SK-N-MC (cell line): ENCODE measurements around the gene NCKAP5.
"Not testable (repeated sequence)": the region's sequence is repeated elsewhere in the genome, so short reads cannot be mapped to it uniquely, and the experiment has no call there.

Experiments used
- DNase-seq: peaks from one replicate; pipeline ENCODE4 v3.0.0-alpha.2; 2011; ENCODE audit warnings: low read depth, low spot score
- H3K27ac ChIP-seq: fragments of 200-600 bp; sonication (generic); 2 replicates; pipeline ENCODE4 v1.5.1; 2016; ENCODE audit warnings: mixed run types
- H3K36me3 ChIP-seq: fragments of 200-600 bp; sonication (generic); 2 replicates; pipeline ENCODE4 v1.6.1; 2017; ENCODE audit warnings: antibody characterized with exemption, low read length, mixed read lengths; ENCODE audit not compliant: insufficient read depth
- H3K4me3 ChIP-seq: fragments of 200-600 bp; sonication (generic); 2 replicates; pipeline ENCODE4 v1.5.1; 2016
- H3K9ac ChIP-seq: fragments of 200-600 bp; sonication (generic); 2 replicates; pipeline ENCODE4 v1.8.0; 2017; ENCODE audit warnings: mixed run types, mixed read lengths; ENCODE audit not compliant: insufficient read length
- H3K9me3 ChIP-seq: fragments of 200-600 bp; sonication (generic); 2 replicates; pipeline ENCODE4 v1.6.1; 2017; ENCODE audit warnings: low read depth, mild to moderate bottlenecking, antibody characterized with exemption, low read length, moderate library complexity, mixed read lengths
- EZH2 ChIP-seq: fragments of 200-600 bp; sonication (generic); IDR thresholded peaks from one replicate; pipeline ENCODE4 v1.6.1; 2017; ENCODE audit warnings: antibody characterized with exemption
- FOXP2 ChIP-seq: optimal IDR thresholded peaks from 2 replicates; pipeline ENCODE3; 2011; ENCODE audit warnings: mild to moderate bottlenecking, moderate library complexity; ENCODE audit not compliant: insufficient read depth; ENCODE audit errors: extremely low read length, control extremely low read depth
- POLR2AphosphoS5 ChIP-seq: IDR thresholded peaks from 2 replicates; pipeline ENCODE4 v1.6.1; 2012; ENCODE audit warnings: mild to moderate bottlenecking, low read depth, low read length, borderline replicate concordance

Gene NCKAP5

GRCh38 chr2:133229974-133230373, 338.3 kb downstream of the NCKAP5 start:
- H3K4me3 ChIP-seq = no peak overlapping the region
- no peak for TF ChIP-seq FOXP2
- TF ChIP-seq EZH2 = no peak
- no peak for TF ChIP-seq POLR2AphosphoS5
- no peak for DNase-seq
- H3K27ac ChIP-seq = no peak overlapping the region
- H3K9me3 ChIP-seq = no peaks in the 10 kb centered on the region
- H3K9ac ChIP-seq = no peak overlapping the region
- H3K36me3 ChIP-seq = no peaks in the 10 kb centered on the region

GRCh38 chr2:133223226-133223625, 345.0 kb downstream of the NCKAP5 start:
- DNase-seq = no peak
- H3K4me3 ChIP-seq = no peak overlapping the region
- no peak for TF ChIP-seq POLR2AphosphoS5
- TF ChIP-seq EZH2 = no peak
- no peak for TF ChIP-seq FOXP2
- no peak overlapping the region for H3K27ac ChIP-seq
- no peaks in the 10 kb centered on the region for H3K9me3 ChIP-seq
- H3K9ac ChIP-seq = no peak overlapping the region
- no peaks in the 10 kb centered on the region for H3K36me3 ChIP-seq

- Histone ChIP-seq H3K4me3 (no peak overlapping the region), H3K27ac (no peak overlapping the region), H3K36me3 (no peaks in the 10 kb centered on the region), H3K9me3 (no peaks in the 10 kb centered on the region), H3K9ac (no peak overlapping the region)
- DNase-seq = no peak
- TF ChIP-seq FOXP2 (no peak), POLR2AphosphoS5 (no peak), EZH2 (no peak)
Observed at GRCh38 chr2:133221398-133221797, 346.9 kb downstream of the NCKAP5 start.

- Histone ChIP-seq H3K27ac (no peak overlapping the region), H3K9ac (no peak overlapping the region), H3K9me3 (no peaks in the 10 kb centered on the region), H3K36me3 (0 out of 2 replicates have a peak, but pooled peaks cover 3% of the 10 kb centered on the region), H3K4me3 (no peak overlapping the region)
- TF ChIP-seq EZH2 (no peak), POLR2AphosphoS5 (no peak), FOXP2 (no peak)
- no peak for DNase-seq
Observed at GRCh38 chr2:133218204-133218603, 350.1 kb downstream of the NCKAP5 start.

GRCh38 chr2:133215477-133215876, 352.8 kb downstream of the NCKAP5 start:
- no peak overlapping the region for H3K4me3 ChIP-seq
- H3K9ac ChIP-seq = no peak overlapping the region
- TF ChIP-seq POLR2AphosphoS5 (no peak), EZH2 (no peak), FOXP2 (no peak)
- H3K36me3 ChIP-seq = 0 out of 2 replicates have a peak, but pooled peaks cover 3% of the 10 kb centered on the region
- H3K9me3 ChIP-seq = no peaks in the 10 kb centered on the region
- no peak for DNase-seq
- H3K27ac ChIP-seq = no peak overlapping the region

- TF ChIP-seq EZH2 (no peak), FOXP2 (no peak), POLR2AphosphoS5 (no peak)
- Histone ChIP-seq H3K4me3 (no peak overlapping the region), H3K36me3 (0 out of 2 replicates have a peak, but pooled peaks cover 3% of the 10 kb centered on the region), H3K9ac (no peak overlapping the region), H3K27ac (no peak overlapping the region), H3K9me3 (no peaks in the 10 kb centered on the region)
- no peak for DNase-seq
Observed at GRCh38 chr2:133213651-133214050, 354.6 kb downstream of the NCKAP5 start.

- TF ChIP-seq EZH2 (no peak), POLR2AphosphoS5 (no peak), FOXP2 (no peak)
- no peak overlapping the region for H3K4me3 ChIP-seq
- no peaks in the 10 kb centered on the region for H3K9me3 ChIP-seq
- H3K27ac ChIP-seq = peak overlapping the region; percentile 57
- no peak overlapping the region for H3K9ac ChIP-seq
- H3K36me3 ChIP-seq = peaks cover 24% of the 10 kb centered on the region
- no peak for DNase-seq
Observed at GRCh38 chr2:133209325-133209724, 358.9 kb downstream of the NCKAP5 start.

GRCh38 chr2:133206666-133207065, 361.6 kb downstream of the NCKAP5 start:
- H3K36me3 ChIP-seq = peaks cover 21% of the 10 kb centered on the region
- not testable (repeated sequence) for H3K9me3 ChIP-seq, H3K4me3 ChIP-seq, H3K27ac ChIP-seq, H3K9ac ChIP-seq, DNase-seq

GRCh38 chr2:133204421-133204820, 363.8 kb downstream of the NCKAP5 start:
- Histone ChIP-seq H3K9ac (no peak overlapping the region), H3K36me3 (peaks cover 21% of the 10 kb centered on the region), H3K27ac (no peak overlapping the region), H3K9me3 (no peaks in the 10 kb centered on the region), H3K4me3 (no peak overlapping the region)
- DNase-seq = no peak
- TF ChIP-seq EZH2 = no peak
- no peak for TF ChIP-seq FOXP2
- TF ChIP-seq POLR2AphosphoS5 = no peak

GRCh38 chr2:133200684-133201421, 367.4 kb downstream of the NCKAP5 start:
- Histone ChIP-seq H3K9ac (no peak overlapping the region), H3K9me3 (no peaks in the 10 kb centered on the region; the same call in 1 of the 2 replicates), H3K27ac (peak overlapping the region; percentile 61), H3K36me3 (no peaks in the 10 kb centered on the region; the same call in 1 of the 2 replicates), H3K4me3 (no peak overlapping the region)
- DNase-seq = no peak
- TF ChIP-seq POLR2AphosphoS5 (no peak), FOXP2 (no peak), EZH2 (no peak)
